ENCODE measurements around the gene ARMH3.

GRCh38 chr10:101834341-101834740 is 221.6 kb downstream of the ARMH3 start:
- TF ChIP-seq, protein P1, sequence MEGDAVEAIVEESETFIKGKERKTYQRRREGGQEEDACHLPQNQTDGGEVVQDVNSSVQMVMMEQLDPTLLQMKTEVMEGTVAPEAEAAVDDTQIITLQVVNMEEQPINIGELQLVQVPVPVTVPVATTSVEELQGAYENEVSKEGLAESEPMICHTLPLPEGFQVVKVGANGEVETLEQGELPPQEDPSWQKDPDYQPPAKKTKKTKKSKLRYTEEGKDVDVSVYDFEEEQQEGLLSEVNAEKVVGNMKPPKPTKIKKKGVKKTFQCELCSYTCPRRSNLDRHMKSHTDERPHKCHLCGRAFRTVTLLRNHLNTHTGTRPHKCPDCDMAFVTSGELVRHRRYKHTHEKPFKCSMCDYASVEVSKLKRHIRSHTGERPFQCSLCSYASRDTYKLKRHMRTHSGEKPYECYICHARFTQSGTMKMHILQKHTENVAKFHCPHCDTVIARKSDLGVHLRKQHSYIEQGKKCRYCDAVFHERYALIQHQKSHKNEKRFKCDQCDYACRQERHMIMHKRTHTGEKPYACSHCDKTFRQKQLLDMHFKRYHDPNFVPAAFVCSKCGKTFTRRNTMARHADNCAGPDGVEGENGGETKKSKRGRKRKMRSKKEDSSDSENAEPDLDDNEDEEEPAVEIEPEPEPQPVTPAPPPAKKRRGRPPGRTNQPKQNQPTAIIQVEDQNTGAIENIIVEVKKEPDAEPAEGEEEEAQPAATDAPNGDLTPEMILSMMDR (IDR thresholded peaks at IDR 0.05): no peak
- no peak for TF ChIP-seq POLR2A (IDR thresholded peaks at IDR 0.05)
- TF ChIP-seq POLR2AphosphoS5 (IDR thresholded peaks at IDR 0.05): no peak

All from breast epithelium (tissue), 3 donors.